ENCODE results near the gene MICU1.

MICU1 gene

DNA sequence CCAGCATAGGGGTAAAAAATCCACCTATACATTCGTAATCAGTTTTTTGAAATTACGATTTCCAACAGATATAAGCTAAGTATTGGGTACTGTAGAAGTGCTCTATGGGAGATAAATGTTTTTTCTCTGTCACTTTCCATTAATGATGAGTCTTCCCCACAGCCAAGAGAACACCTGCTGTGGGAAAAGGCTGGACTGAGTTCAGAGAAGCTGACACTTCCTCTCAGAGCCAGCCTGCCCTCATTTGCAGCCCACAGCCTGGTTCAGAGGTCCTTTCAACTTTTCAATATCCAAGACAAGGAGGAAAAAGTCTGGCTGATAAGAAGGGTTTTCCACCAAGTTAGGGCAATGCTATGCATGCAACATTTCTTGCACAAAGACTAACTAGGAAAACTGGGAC is 206.6 kb downstream of the MICU1 start:
- TF ChIP-seq, protein P1, sequence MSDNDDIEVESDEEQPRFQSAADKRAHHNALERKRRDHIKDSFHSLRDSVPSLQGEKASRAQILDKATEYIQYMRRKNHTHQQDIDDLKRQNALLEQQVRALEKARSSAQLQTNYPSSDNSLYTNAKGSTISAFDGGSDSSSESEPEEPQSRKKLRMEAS (IDR thresholded peaks at IDR 0.05): no peak
- no peak for TF ChIP-seq RAD21 (IDR thresholded peaks at IDR 0.05; ENCODE audit: low read depth)
- no peak for TF ChIP-seq EGR1 (IDR thresholded peaks at IDR 0.05)
- TF ChIP-seq ZBTB7A (IDR thresholded peaks at IDR 0.05; ENCODE audit: low read depth): no peak
- TF ChIP-seq TEAD4 (IDR thresholded peaks at IDR 0.05): no peak
- no peak for TF ChIP-seq EP300 (IDR thresholded peaks at IDR 0.05; ENCODE audit: borderline replicate concordance)
- TF ChIP-seq TAF1 (IDR thresholded peaks at IDR 0.05; ENCODE audit: low read depth): no peak
- no peak for TF ChIP-seq NFIC (IDR thresholded peaks at IDR 0.05)
- no peak for TF ChIP-seq YY1 (IDR thresholded peaks at IDR 0.05; ENCODE audit: low read depth)
- TF ChIP-seq CEBPB (IDR thresholded peaks at IDR 0.05): no peak
- TF ChIP-seq FOXM1 (IDR thresholded peaks at IDR 0.05; ENCODE audit: borderline replicate concordance, low read depth): no peak
- no peak for TF ChIP-seq CREB1 (IDR thresholded peaks at IDR 0.05; ENCODE audit: low read depth)
- TF ChIP-seq, protein P2, sequence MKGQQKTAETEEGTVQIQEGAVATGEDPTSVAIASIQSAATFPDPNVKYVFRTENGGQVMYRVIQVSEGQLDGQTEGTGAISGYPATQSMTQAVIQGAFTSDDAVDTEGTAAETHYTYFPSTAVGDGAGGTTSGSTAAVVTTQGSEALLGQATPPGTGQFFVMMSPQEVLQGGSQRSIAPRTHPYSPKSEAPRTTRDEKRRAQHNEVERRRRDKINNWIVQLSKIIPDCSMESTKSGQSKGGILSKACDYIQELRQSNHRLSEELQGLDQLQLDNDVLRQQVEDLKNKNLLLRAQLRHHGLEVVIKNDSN (IDR thresholded peaks at IDR 0.05): no peak
- TF ChIP-seq TCF12 (IDR thresholded peaks at IDR 0.05; ENCODE audit: low read depth): no peak
- TF ChIP-seq, protein P3, sequence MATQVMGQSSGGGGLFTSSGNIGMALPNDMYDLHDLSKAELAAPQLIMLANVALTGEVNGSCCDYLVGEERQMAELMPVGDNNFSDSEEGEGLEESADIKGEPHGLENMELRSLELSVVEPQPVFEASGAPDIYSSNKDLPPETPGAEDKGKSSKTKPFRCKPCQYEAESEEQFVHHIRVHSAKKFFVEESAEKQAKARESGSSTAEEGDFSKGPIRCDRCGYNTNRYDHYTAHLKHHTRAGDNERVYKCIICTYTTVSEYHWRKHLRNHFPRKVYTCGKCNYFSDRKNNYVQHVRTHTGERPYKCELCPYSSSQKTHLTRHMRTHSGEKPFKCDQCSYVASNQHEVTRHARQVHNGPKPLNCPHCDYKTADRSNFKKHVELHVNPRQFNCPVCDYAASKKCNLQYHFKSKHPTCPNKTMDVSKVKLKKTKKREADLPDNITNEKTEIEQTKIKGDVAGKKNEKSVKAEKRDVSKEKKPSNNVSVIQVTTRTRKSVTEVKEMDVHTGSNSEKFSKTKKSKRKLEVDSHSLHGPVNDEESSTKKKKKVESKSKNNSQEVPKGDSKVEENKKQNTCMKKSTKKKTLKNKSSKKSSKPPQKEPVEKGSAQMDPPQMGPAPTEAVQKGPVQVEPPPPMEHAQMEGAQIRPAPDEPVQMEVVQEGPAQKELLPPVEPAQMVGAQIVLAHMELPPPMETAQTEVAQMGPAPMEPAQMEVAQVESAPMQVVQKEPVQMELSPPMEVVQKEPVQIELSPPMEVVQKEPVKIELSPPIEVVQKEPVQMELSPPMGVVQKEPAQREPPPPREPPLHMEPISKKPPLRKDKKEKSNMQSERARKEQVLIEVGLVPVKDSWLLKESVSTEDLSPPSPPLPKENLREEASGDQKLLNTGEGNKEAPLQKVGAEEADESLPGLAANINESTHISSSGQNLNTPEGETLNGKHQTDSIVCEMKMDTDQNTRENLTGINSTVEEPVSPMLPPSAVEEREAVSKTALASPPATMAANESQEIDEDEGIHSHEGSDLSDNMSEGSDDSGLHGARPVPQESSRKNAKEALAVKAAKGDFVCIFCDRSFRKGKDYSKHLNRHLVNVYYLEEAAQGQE (IDR thresholded peaks at IDR 0.05; ENCODE audit: low read depth): no peak

DNA sequence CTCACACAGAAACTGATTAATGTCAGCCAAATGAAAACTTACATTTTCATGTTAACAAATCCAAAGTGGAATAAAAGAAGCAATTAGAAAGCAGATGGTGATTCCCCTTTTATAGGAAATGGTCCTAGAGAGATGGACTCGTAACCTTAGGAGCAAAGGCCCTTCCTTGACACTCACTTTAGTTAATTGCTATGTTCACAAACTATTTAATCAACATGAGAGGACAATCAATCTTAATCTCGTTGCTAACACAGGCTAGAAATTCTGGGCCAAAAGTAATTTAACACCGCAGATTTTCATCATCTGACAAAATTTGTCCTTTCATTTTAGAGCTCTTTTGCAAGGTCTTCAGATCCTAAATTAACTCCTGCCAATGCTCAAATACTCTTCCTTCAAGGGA is 207.2 kb downstream of the MICU1 start:
- no peak for TF ChIP-seq NFIC (IDR thresholded peaks at IDR 0.05)
- TF ChIP-seq, protein P1 (IDR thresholded peaks at IDR 0.05): no peak
- TF ChIP-seq, protein P3 (IDR thresholded peaks at IDR 0.05; ENCODE audit: low read depth): no peak
- no peak for TF ChIP-seq YY1 (IDR thresholded peaks at IDR 0.05; ENCODE audit: low read depth)
- TF ChIP-seq RAD21 (IDR thresholded peaks at IDR 0.05; ENCODE audit: low read depth): no peak
- no peak for TF ChIP-seq ZBTB7A (IDR thresholded peaks at IDR 0.05; ENCODE audit: low read depth)
- TF ChIP-seq CREB1 (IDR thresholded peaks at IDR 0.05; ENCODE audit: low read depth): no peak
- TF ChIP-seq TCF12 (IDR thresholded peaks at IDR 0.05; ENCODE audit: low read depth): no peak
- no peak for TF ChIP-seq CEBPB (IDR thresholded peaks at IDR 0.05)
- no peak for TF ChIP-seq TEAD4 (IDR thresholded peaks at IDR 0.05)
- TF ChIP-seq, protein P2 (IDR thresholded peaks at IDR 0.05): no peak
- TF ChIP-seq TAF1 (IDR thresholded peaks at IDR 0.05; ENCODE audit: low read depth): no peak
- TF ChIP-seq EP300 (IDR thresholded peaks at IDR 0.05; ENCODE audit: borderline replicate concordance): no peak
- TF ChIP-seq FOXM1 (IDR thresholded peaks at IDR 0.05; ENCODE audit: borderline replicate concordance, low read depth): no peak
- no peak for TF ChIP-seq EGR1 (IDR thresholded peaks at IDR 0.05)

DNA sequence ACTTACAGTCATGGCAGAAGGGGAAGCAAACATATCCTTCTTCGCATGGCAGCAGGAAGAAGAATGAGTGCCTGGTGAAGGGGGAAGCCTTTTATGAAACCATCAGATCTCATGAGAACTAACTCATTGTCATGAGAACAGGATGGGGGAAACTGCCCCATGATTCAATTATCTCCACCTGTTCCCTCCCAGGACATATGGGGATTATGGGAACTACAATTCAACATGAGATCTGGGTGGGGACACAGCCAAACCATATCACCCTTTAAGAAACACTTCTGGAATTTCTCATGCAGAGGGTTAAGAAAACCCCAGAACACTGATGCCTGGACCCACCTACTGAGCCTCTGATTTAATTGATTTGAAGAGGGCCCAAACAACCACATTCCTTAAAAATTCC is 207.9 kb downstream of the MICU1 start:
- TF ChIP-seq ZBTB7A (IDR thresholded peaks at IDR 0.05; ENCODE audit: low read depth) (no peak), FOXM1 (IDR thresholded peaks at IDR 0.05; ENCODE audit: borderline replicate concordance, low read depth) (no peak), YY1 (IDR thresholded peaks at IDR 0.05; ENCODE audit: low read depth) (no peak), TAF1 (IDR thresholded peaks at IDR 0.05; ENCODE audit: low read depth) (no peak), RAD21 (IDR thresholded peaks at IDR 0.05; ENCODE audit: low read depth) (no peak)
- TF ChIP-seq, protein P2 (IDR thresholded peaks at IDR 0.05): no peak
- TF ChIP-seq, protein P3 (IDR thresholded peaks at IDR 0.05; ENCODE audit: low read depth): no peak
- TF ChIP-seq, protein P1 (IDR thresholded peaks at IDR 0.05): no peak

DNA sequence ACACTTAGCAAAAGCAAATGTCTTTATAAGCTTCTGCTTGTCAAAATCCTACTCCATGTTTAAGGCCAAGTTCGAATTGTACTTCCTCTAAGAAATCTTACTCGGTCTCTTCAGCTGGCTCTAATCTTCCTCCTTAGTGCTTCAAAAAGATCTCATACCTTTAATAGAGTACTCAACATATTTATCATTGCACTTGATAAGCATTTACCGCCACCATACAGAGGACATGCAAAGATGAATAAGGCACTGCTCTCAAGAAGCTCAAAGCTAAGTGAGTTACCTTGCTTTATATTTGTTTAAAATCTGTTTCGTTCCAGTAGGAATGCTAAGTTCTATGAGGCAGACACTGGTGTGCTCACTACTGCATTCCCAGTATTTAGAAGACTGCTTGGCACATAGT is 209.2 kb downstream of the MICU1 start:
- no peak for TF ChIP-seq NFIC (IDR thresholded peaks at IDR 0.05)
- no peak for TF ChIP-seq EP300 (IDR thresholded peaks at IDR 0.05; ENCODE audit: borderline replicate concordance)
- TF ChIP-seq, protein P1 (IDR thresholded peaks at IDR 0.05): no peak
- no peak for TF ChIP-seq CEBPB (IDR thresholded peaks at IDR 0.05)
- TF ChIP-seq EGR1 (IDR thresholded peaks at IDR 0.05): no peak
- TF ChIP-seq, protein P3 (IDR thresholded peaks at IDR 0.05; ENCODE audit: low read depth): no peak
- TF ChIP-seq ZBTB7A (IDR thresholded peaks at IDR 0.05; ENCODE audit: low read depth): no peak
- TF ChIP-seq TAF1 (IDR thresholded peaks at IDR 0.05; ENCODE audit: low read depth): no peak
- TF ChIP-seq TCF12 (IDR thresholded peaks at IDR 0.05; ENCODE audit: low read depth): no peak
- no peak for TF ChIP-seq YY1 (IDR thresholded peaks at IDR 0.05; ENCODE audit: low read depth)
- TF ChIP-seq, protein P2 (IDR thresholded peaks at IDR 0.05): no peak
- no peak for TF ChIP-seq TEAD4 (IDR thresholded peaks at IDR 0.05)

Data from Ishikawa (cell line).